ENCODE results near the gene FUZ.

Gene FUZ

GRCh38 chr19:49771674-49772139, 41.4 kb downstream of the FUZ start:
- TF ChIP-seq RAD21 (IDR thresholded peaks at IDR 0.05; ENCODE audit: low read depth) (no peak), CEBPB (IDR thresholded peaks at IDR 0.05) (no peak), EP300 (IDR thresholded peaks at IDR 0.05; ENCODE audit: borderline replicate concordance) (no peak), NFIC (IDR thresholded peaks at IDR 0.05) (no peak), REST (IDR thresholded peaks at IDR 0.05; ENCODE audit: low read depth) (no peak), TAF1 (IDR thresholded peaks at IDR 0.05; ENCODE audit: low read depth) (no peak), YY1 (IDR thresholded peaks at IDR 0.05; ENCODE audit: low read depth) (no peak), MAX (IDR thresholded peaks at IDR 0.05) (no peak)

GRCh38 chr19:49770529-49770928, 42.6 kb downstream of the FUZ start:
- TF ChIP-seq CEBPB (IDR thresholded peaks at IDR 0.05), result no peak
- TF ChIP-seq RAD21 (IDR thresholded peaks at IDR 0.05; ENCODE audit: low read depth), result no peak
- TF ChIP-seq TAF1 (IDR thresholded peaks at IDR 0.05; ENCODE audit: low read depth), result no peak
- no peak for TF ChIP-seq USF1 (IDR thresholded peaks at IDR 0.05)

- TF ChIP-seq REST (IDR thresholded peaks at IDR 0.05; ENCODE audit: low read depth) (no peak), NFIC (IDR thresholded peaks at IDR 0.05) (no peak), FOXM1 (IDR thresholded peaks at IDR 0.05; ENCODE audit: borderline replicate concordance, low read depth) (no peak), EP300 (IDR thresholded peaks at IDR 0.05; ENCODE audit: borderline replicate concordance) (no peak), EGR1 (IDR thresholded peaks at IDR 0.05) (no peak), ZBTB7A (IDR thresholded peaks at IDR 0.05; ENCODE audit: low read depth) (no peak), RAD21 (IDR thresholded peaks at IDR 0.05; ENCODE audit: low read depth) (no peak), TAF1 (IDR thresholded peaks at IDR 0.05; ENCODE audit: low read depth) (no peak), CREB1 (IDR thresholded peaks at IDR 0.05; ENCODE audit: low read depth) (no peak), YY1 (IDR thresholded peaks at IDR 0.05; ENCODE audit: low read depth) (no peak), TCF12 (IDR thresholded peaks at IDR 0.05; ENCODE audit: low read depth) (no peak), TEAD4 (IDR thresholded peaks at IDR 0.05) (no peak), USF1 (IDR thresholded peaks at IDR 0.05) (no peak), CEBPB (IDR thresholded peaks at IDR 0.05) (no peak)
Observed at GRCh38 chr19:49767967-49768581, 45.0 kb downstream of the FUZ start.

GRCh38 chr19:49767381-49767780, 45.7 kb downstream of the FUZ start:
- no peak for TF ChIP-seq ZBTB7A (IDR thresholded peaks at IDR 0.05; ENCODE audit: low read depth)
- no peak for TF ChIP-seq FOXM1 (IDR thresholded peaks at IDR 0.05; ENCODE audit: borderline replicate concordance, low read depth)
- no peak for TF ChIP-seq RAD21 (IDR thresholded peaks at IDR 0.05; ENCODE audit: low read depth)
- TF ChIP-seq EP300 (IDR thresholded peaks at IDR 0.05; ENCODE audit: borderline replicate concordance), result no peak
- TF ChIP-seq USF1 (IDR thresholded peaks at IDR 0.05), result no peak
- TF ChIP-seq TAF1 (IDR thresholded peaks at IDR 0.05; ENCODE audit: low read depth), result no peak
- TF ChIP-seq CREB1 (IDR thresholded peaks at IDR 0.05; ENCODE audit: low read depth), result no peak
- TF ChIP-seq CEBPB (IDR thresholded peaks at IDR 0.05), result no peak
- no peak for TF ChIP-seq EGR1 (IDR thresholded peaks at IDR 0.05)
- no peak for TF ChIP-seq NFIC (IDR thresholded peaks at IDR 0.05)
- no peak for TF ChIP-seq MAX (IDR thresholded peaks at IDR 0.05)
- no peak for TF ChIP-seq REST (IDR thresholded peaks at IDR 0.05; ENCODE audit: low read depth)
